HepG2 (cell line): ENCODE data around the gene CCDC196. TPM values are rescaled to one million over a fixed set of nuclear protein-coding genes. Genes with fewer than 3 reads are reported as not detected.

Experiments used
- ATAC-seq: fragments of 200-7000 bp; cut with Tn5 transposase; 3 replicates; pipeline ENCODE4 v1.9.1; 2020; ENCODE audit warnings: mild to moderate bottlenecking, moderate library complexity
- BruUV-seq: library from RNA; stranded (reverse); fragments of 400-500 nt; replicated peaks from 2 replicates; lab custom pipeline; 2021; lab: Mats Ljungman, UMichigan
- CTCF ChIA-PET: fragments of 300-600 bp; formaldehyde crosslinking; extraction: SDS; loops from one replicate; lab custom pipeline; 2021; ENCODE audit warnings: low total read pairs, inconsistent platforms, low intra/inter-chr PET ratio; lab: Yijun Ruan, JAX
- POLR2A ChIA-PET: fragments of 350-600 bp; sonication (Branson Sonifier 250); formaldehyde crosslinking; loops from one replicate; lab custom pipeline; 2020; ENCODE audit warnings: antibody characterized with exemption, inconsistent platforms; lab: Yijun Ruan, JAX
- DNase-seq: peaks from one replicate; pipeline ENCODE4 v3.0.0-alpha.2; 2015; ENCODE audit warnings: low spot score
- FAIRE-seq: peaks from 3 replicates; lab custom pipeline; 2011; peaks lifted over from hg19 to GRCh38; lab: Jason Lieb, UNC
- H2AFZ ChIP-seq: one replicate; pipeline ENCODE4 v1.6.1; 2011; ENCODE audit warnings: low read length, inconsistent platforms
- H3K27ac ChIP-seq: fragments of 300-600 bp; 3 replicates; pipeline ENCODE4 v1.8.0; 2011; ENCODE audit warnings: mixed run types, mild to moderate bottlenecking, mixed read lengths, low read length, inconsistent platforms; ENCODE audit not compliant: insufficient read depth; ENCODE audit errors: extremely low read length
- H3K27me3 ChIP-seq, 2 experiments: fragments of 200-600 bp in 1 of 2; 2 replicates in 1 of 2; 3 replicates in 1 of 2; pipeline versions ENCODE4 v1.6.0 to v1.8.0; 2011; ENCODE audit warnings: low read length in 2 of 2, mild to moderate bottlenecking in 2 of 2, moderate library complexity in 2 of 2, inconsistent platforms in 1 of 2; ENCODE audit not compliant: insufficient read depth in 2 of 2, control insufficient read depth in 1 of 2
- H3K36me3 ChIP-seq, 2 experiments: fragments of 200-600 bp in 1 of 2; replicated peaks in 1 of 2; 2 replicates in 1 of 2; 3 replicates in 1 of 2; pipeline versions ENCODE4 v1.5.1 to v1.8.0; 2011; ENCODE audit warnings: low read length in 2 of 2, inconsistent platforms in 1 of 2; ENCODE audit not compliant: insufficient read depth in 2 of 2, control insufficient read depth in 1 of 2
- H3K4me1 ChIP-seq: 2 replicates; pipeline ENCODE4 v1.5.1; 2012; ENCODE audit warnings: low read length, inconsistent platforms; ENCODE audit not compliant: insufficient read depth
- H3K4me2 ChIP-seq: 2 replicates; pipeline ENCODE4 v1.6.0; 2011; ENCODE audit warnings: low read depth, low read length, inconsistent platforms
- H3K4me3 ChIP-seq, 3 experiments: fragments of 200-600 bp in 1 of 3; sonication (generic), shearing (Covaris generic) in 1 of 3; replicated peaks in 1 of 3; 2 replicates each; pipeline ENCODE4 v1.5.1; 2011 to 2016; ENCODE audit warnings: low read length in 3 of 3, inconsistent platforms in 2 of 3, low read depth in 2 of 3, mild to moderate bottlenecking in 2 of 3, control low read depth in 1 of 3, mixed read lengths in 1 of 3; ENCODE audit not compliant: insufficient read depth in 1 of 3
- H3K79me2 ChIP-seq: one replicate; pipeline ENCODE4 v1.6.1; 2011; ENCODE audit warnings: low read length, inconsistent platforms; ENCODE audit not compliant: insufficient read depth
- H3K9ac ChIP-seq: 2 replicates; pipeline ENCODE4 v1.6.0; 2011; ENCODE audit warnings: mild to moderate bottlenecking, low read depth, low read length, inconsistent platforms; ENCODE audit not compliant: insufficient read depth
- H3K9me3 ChIP-seq: 2 replicates; pipeline ENCODE4 v1.5.1; 2012; ENCODE audit warnings: mild to moderate bottlenecking, low read length
- H4K20me1 ChIP-seq: 2 replicates; pipeline ENCODE4 v1.6.0; 2011; ENCODE audit warnings: inconsistent platforms, mild to moderate bottlenecking, low read length, moderate library complexity; ENCODE audit not compliant: insufficient read depth
- ARID4A ChIP-seq: sonication (generic); formaldehyde crosslinking; IDR thresholded peaks from 2 replicates; pipeline ENCODE4 v1.5.0; 2020; ENCODE audit warnings: mild to moderate bottlenecking, missing genetic modification reagents, borderline replicate concordance
- MXD4 ChIP-seq: IDR thresholded peaks from 2 replicates; pipeline ENCODE4 v1.6.1; 2016; ENCODE audit warnings: mild to moderate bottlenecking, missing biosample characterization, missing genetic modification reagents
- NFE2L2 ChIP-seq: fragments of 150-350 bp; IDR thresholded peaks from 2 replicates; pipeline ENCODE4 v1.6.1; 2014; ENCODE audit warnings: low read length
- WGBS: methylation state at CpG from one replicate; pipeline ENCODE4 v1.1.6; 2017; ENCODE audit warnings: low lambda C conversion rate; 5-methylcytosine and 5-hydroxymethylcytosine counted together
- in situ Hi-C: cut with HindIII; loops from 2 replicates; pipeline ENCODE4 v1.10.0; 2017; ENCODE audit warnings: low pct_unique_long_range_greater_than_20kb; ENCODE audit not compliant: extremely low pct_ligation_motif_present
- intact Hi-C: fragments of 100-400 bp; cut with micrococcal nuclease; formaldehyde crosslinking; loops from one replicate; pipeline ENCODE4 v1.10.0; 2022; ENCODE audit not compliant: unreplicated experiment
- polyA plus RNA-seq, 8 experiments: library from polyadenylated mRNA; depleted of rRNA in 3 of 8; stranded (reverse) in 7 of 8; unstranded in 1 of 8; fragments of >200 nt; fragmentation: Illumina TruSeq in 4 of 8; extraction: Trizol in 4 of 8; gene quantifications; 2 replicates each; pipeline versions ENCODE4 v1.2.1 to v1.2.3, GENCODE V29; 2011 to 2016; ENCODE audit warnings: low read depth in 4 of 8, missing spikeins in 1 of 8, mixed read lengths in 1 of 8; ENCODE audit not compliant: insufficient read depth in 1 of 8
- total RNA-seq, 5 experiments: library from RNA; depleted of rRNA; stranded (reverse); fragments of >200 nt; fragmentation: Illumina TruSeq; extraction: Trizol; gene quantifications; 2 replicates each; pipeline ENCODE4 v1.2.3, GENCODE V29; 2016; ENCODE audit warnings: low read depth in 1 of 5
- TF ChIP-seq, protein P1 (sequence below): sonication (generic); formaldehyde crosslinking; IDR thresholded peaks from 2 replicates; pipeline ENCODE4 v1.4.0; 2020; ENCODE audit warnings: mild to moderate bottlenecking, missing genetic modification reagents
- TF ChIP-seq, protein P2 (sequence below): sonication (generic); formaldehyde crosslinking; IDR thresholded peaks from 2 replicates; pipeline ENCODE4 v1.9.0; 2022; ENCODE audit warnings: missing genetic modification reagents, mild to moderate bottlenecking, borderline replicate concordance

The CCDC196 gene
- total and polyA plus RNA-seq, 2 of the 13 experiments (the other 11 are each of a cell fraction or from before 2014, with no cell fraction given): not detected

- H3K4me3 ChIP-seq: no peak overlapping the region
- FAIRE-seq (no peak), DNase-seq (no peak), ATAC-seq (no peak)
- no peak overlapping the region for H3K9ac ChIP-seq
- H3K79me2 ChIP-seq: peaks cover 81% of the 10 kb centered on the region
- H3K36me3 ChIP-seq: no peaks in the 10 kb centered on the region
- TF ChIP-seq ARID4A (CRISPR knock-in tag) (no peak), NFE2L2 (no peak), MXD4 (CRISPR knock-in tag) (no peak)
- TF ChIP-seq, protein P1, sequence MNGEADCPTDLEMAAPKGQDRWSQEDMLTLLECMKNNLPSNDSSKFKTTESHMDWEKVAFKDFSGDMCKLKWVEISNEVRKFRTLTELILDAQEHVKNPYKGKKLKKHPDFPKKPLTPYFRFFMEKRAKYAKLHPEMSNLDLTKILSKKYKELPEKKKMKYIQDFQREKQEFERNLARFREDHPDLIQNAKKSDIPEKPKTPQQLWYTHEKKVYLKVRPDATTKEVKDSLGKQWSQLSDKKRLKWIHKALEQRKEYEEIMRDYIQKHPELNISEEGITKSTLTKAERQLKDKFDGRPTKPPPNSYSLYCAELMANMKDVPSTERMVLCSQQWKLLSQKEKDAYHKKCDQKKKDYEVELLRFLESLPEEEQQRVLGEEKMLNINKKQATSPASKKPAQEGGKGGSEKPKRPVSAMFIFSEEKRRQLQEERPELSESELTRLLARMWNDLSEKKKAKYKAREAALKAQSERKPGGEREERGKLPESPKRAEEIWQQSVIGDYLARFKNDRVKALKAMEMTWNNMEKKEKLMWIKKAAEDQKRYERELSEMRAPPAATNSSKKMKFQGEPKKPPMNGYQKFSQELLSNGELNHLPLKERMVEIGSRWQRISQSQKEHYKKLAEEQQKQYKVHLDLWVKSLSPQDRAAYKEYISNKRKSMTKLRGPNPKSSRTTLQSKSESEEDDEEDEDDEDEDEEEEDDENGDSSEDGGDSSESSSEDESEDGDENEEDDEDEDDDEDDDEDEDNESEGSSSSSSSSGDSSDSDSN: no peak
- TF ChIP-seq, protein P2, sequence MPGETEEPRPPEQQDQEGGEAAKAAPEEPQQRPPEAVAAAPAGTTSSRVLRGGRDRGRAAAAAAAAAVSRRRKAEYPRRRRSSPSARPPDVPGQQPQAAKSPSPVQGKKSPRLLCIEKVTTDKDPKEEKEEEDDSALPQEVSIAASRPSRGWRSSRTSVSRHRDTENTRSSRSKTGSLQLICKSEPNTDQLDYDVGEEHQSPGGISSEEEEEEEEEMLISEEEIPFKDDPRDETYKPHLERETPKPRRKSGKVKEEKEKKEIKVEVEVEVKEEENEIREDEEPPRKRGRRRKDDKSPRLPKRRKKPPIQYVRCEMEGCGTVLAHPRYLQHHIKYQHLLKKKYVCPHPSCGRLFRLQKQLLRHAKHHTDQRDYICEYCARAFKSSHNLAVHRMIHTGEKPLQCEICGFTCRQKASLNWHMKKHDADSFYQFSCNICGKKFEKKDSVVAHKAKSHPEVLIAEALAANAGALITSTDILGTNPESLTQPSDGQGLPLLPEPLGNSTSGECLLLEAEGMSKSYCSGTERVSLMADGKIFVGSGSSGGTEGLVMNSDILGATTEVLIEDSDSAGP (CRISPR knock-in tag): no peak
- H3K27me3 ChIP-seq: no peaks in the 10 kb centered on the region; a peak in 1 of 5 replicates
- no peak overlapping the region for H3K27ac ChIP-seq
- TSS peak; percentile 4 for BruUV-seq
- H4K20me1 ChIP-seq: peaks cover 21% of the 10 kb centered on the region; the same call in 1 of the 2 replicates
- H3K4me2 ChIP-seq: no peak overlapping the region; the same call in 1 of the 2 replicates
- peaks cover 39% of the 10 kb centered on the region for H3K4me1 ChIP-seq
- intact Hi-C loops: no loop called here
- ChIA-PET CTCF (no interaction called here), POLR2A (no interaction called here)
- 81% methylated on average over 1 of the region's 1 CpG for WGBS
- no peak overlapping the region for H2AFZ ChIP-seq
- in situ Hi-C loops: no loop called here
- no peaks in the 10 kb centered on the region for H3K9me3 ChIP-seq
Measured at GRCh38 chr14:66511849-66512248, 25.7 kb downstream of the CCDC196 start.
